ENCODE results near the gene UGT1A8.

UGT1A8 gene

DNA sequence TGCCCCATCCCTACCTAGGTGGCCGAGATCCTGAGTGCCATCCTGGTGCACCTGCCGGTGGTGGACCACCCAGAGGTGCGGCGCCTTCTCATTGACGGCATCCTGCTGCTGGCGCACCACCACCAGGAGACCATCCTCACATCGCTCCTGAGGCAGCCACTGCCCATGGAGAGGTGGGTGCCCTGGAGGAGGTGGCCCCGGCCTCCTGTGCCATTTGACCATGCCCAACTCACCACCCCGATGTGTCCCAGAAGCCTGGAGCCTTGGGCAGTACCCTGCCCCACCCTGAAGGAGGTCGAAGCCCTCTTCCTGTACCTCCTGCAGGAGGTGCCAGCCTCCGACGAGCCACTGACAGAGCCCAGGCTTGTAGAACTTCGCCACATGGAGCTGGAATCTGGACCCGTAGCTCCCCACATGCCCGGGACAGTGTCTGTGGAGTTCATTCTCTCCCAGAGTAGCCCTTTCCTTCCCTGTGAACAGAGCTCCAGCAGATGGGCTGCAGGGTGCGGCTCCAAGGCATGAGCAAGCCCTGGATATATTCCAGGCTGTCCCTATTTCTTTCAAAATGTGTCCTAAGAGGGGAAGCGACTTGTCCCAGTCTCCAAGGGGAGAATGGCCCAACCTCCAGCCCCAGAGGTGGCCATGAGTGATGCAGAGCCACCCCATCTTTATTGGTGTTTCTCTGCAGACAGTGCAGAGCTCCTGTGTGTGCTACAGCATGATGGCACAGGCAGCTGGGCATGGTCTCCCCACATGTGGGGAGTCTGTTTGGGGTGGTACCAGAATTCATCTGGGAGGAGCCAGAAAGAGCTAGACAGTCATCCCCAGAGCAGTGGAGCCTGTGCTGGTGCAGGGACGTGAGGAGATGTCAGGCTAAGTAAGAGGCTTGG, 202.7 kb downstream of the UGT1A8 start:
- no peak for DNase-seq (ENCODE audit: low read depth)

DNA sequence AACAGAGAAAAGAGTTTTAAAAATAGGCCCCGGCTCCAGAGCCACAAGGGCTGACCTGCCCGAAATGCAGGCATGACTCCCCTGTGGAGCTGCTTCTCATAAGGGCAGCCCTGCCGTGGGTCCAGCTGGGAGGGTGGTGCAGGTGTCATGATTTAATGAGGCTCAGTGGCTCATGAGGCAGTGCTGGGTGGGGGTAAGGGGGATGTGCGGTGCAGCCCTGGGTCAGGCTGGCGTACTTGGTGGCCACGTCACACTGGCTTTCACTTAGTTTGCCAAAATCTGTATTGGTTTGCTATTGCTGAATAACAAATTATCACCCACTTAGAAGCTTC, 203.3 kb downstream of the UGT1A8 start:
- DNase-seq (ENCODE audit: low read depth), result no peak

DNA sequence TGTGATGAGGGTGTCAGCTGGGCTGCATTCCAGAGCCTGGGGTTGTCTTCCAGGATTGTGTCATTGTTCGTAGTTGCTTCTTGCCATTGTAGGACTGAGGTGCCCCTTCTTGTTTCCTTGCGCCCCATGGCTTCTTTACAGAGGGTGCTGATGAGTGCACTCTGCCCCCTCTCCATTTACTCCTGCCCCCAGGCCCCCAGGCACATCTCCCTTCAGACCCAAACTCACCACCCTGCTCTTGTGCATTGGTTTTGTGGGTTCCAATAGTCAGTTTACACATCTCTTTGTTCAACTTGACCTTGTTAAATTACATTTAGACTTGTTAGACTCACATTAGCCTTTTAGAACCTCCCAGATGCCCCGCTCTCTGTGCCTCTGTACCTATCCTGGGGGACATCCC, 203.8 kb downstream of the UGT1A8 start:
- no peak for DNase-seq (ENCODE audit: low read depth)

- no peak for DNase-seq (ENCODE audit: low read depth)
Observed at GRCh38 chr2:233821709-233822100, 204.3 kb downstream of the UGT1A8 start.

DNA sequence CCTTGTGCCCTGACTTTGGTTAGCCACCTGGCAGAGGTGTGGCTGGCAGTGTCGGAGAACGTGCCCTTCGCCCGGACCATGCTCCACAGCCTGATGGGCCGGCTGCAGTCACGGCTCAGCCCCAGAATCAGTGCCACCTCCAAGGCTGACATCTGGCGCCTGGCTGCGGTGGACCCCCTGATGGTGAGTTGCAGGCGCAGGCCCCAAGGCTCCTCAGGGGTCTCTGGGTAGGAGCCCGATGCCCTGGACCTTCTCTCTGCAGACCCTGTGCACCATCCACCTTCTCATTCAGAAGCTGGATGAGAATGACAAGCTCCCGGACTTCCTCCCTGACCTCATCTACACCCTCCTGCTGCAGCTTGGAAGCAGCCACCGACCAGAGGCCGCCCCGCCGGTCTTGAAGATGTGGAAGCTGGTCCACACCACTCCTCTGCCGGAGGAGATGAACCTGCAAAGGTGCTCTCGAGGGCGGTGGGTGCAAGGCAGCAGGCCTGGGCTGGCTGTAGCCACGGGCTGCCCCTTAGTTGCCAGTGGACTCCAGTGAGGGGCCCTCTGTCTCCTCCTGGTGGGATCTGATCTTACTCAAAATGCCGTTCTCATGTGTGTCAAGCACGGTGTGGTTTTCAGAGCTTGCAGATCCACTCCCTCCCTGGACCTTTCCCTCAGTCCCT, 204.8 kb downstream of the UGT1A8 start:
- no peak for DNase-seq (ENCODE audit: low read depth)

Measured in stimulated activated CD8-positive, alpha-beta memory T cell treated with anti-CD3 and anti-CD28 coated beads, Interleukin-7, amount 100 ng/mL, for 24 hours (primary cell).